ENCODE results near the gene OPN5.

Gene OPN5

GRCh38 chr6:47789553-47789952 lies 7.7 kb downstream of the OPN5 start:
- no peak for DNase-seq

- no peak for DNase-seq
Measured at GRCh38 chr6:47792216-47792733, 10.4 kb downstream of the OPN5 start.

DNA sequence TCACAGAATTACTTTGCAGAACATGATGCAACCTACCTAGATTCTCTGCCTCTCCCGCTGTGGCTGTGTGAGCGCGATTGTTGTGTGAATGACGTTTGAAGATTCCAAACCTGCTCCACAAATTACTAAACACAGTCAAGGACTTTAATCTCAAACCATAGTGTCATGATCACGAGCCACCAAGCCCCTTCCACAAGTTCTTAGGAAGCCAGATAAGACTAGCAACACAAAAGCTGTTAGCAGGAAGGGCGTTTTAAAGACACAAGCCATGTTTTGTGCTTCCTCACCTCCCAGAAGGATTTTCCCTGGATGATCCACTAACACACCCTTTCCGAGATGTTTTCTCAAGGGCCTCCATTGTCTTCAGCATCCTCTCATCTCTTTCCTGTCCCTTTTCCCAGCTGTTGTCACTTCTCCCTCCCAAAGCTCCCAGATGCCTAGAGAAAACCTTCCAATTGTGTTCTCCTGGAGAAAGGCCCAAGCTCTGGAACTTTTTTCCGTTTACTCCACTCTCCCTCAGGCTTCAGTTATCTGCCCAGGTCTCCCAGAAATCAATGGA lies 12.8 kb downstream of the OPN5 start:
- no peak for DNase-seq

DNA sequence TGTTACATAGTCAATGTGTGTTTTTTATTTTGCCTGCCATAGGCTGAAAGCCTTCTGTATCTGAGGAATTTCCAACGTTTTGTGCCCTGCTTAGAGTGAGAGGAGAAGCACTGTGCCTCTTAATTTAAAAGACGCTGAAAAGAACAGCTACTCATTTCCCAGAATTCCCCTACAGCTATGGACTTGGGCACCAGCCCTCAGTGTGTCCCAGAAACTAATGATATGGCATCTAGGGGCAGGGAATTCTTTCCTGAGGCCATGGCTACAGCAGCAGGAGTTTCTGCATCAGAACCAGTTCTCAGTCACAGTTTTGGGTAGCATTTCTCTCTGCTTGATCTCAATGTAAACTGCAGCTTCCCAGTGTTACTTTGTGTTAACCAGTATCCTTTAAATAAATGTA lies 20.2 kb downstream of the OPN5 start:
- no peak for DNase-seq

DNA sequence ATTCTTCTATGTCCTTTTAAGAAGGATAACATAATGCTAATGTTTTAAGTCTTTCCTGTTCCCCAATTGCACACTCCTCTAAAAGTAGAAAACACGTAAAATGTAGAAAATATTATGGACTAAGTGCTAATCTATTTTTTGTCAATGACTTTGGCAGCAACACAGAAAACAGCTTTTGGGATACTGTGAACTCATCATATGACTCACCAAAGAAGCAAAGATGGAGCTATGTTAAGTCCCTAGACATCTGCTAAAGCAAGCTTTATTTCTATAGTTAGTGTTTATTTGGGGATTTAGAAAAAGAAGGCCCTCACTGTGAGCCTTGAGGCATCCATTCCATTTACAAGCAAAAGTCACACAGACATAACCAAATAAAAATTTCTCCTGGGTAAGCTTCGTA lies 23.0 kb downstream of the OPN5 start:
- DNase-seq = no peak

GRCh38 chr6:47809873-47810272 lies 28.0 kb downstream of the OPN5 start:
- no peak for DNase-seq

DNA sequence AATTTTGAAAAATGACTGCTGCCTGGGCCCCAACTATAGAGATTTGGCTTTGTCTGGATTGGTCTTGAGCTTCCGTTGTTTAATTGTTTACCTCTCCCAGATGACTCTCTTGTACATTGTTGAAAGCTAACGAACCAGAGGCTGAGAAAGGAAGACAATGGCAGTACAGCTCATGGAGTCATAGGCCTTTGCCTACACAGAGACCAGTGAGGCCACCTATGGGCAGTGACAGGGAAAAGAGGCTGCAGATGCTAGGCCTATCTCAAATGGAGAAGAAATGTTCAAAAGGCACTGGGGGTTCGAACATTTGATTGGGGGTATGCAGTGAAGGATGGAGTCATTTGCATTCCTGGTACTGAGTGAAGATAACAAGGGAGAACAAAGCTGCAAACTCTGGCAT lies 29.1 kb downstream of the OPN5 start:
- DNase-seq = no peak

GRCh38 chr6:47811443-47811842 lies 29.6 kb downstream of the OPN5 start:
- DNase-seq = no peak

GRCh38 chr6:47817749-47818148 lies 35.9 kb downstream of the OPN5 start:
- no peak for DNase-seq

GRCh38 chr6:47819461-47819860 lies 37.6 kb downstream of the OPN5 start:
- no peak for DNase-seq

DNA sequence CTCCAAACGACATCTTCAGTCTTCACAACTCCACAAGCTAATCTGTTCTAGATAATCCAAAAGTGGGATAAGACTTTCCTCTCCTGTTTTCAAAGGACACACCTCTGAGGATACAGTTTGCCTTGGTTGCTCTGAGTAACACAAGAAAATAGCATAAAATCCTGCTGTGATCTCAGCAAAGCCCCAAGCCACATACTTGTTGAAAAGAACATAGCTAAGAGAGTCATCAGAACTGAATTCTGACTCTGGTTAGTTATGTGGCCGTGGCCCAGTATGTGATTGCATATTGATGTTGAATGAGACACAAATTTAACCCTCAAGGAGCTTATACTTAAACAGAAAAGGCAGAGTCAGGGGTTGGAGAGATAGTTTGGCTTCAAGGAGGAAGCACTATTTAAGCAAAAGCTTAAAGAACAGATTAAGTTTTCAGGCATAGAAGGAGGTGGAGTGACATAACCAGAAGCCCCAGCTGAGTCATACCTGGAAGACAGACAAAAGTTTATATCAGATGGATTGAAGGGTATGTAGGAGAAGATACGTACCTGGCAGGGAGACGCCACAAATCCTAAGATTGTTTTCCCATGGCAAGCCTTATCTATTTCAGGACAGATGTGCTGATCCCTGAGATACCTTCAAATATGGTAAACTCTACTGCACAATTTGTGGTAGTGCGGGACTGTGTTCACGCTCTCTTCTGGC lies 41.2 kb downstream of the OPN5 start:
- no peak for DNase-seq

GRCh38 chr6:47832386-47833100 lies 50.7 kb downstream of the OPN5 start:
- DNase-seq = no peak

- DNase-seq = no peak
Measured at GRCh38 chr6:47834196-47834595, 52.4 kb downstream of the OPN5 start.

DNA sequence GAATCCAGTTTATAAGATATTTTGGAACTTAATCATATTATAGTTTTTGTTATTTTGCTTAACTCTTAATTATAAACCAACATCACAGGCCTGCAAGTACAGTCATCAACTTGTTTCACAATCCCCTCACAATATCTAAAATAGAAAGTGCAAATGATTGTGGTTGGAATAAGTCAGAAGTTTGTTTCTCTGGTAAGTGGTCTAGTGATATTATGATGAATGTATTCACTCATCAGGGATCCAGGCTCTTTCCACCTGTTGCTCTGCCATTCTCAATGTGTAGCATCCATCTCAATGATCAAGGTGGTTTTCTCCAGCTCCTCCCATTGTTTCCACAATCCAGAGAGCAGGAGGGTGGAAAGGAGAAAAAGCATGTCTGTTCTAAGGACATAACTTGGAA lies 54.2 kb downstream of the OPN5 start:
- no peak for DNase-seq

GRCh38 chr6:47836639-47837038 lies 54.8 kb downstream of the OPN5 start:
- no peak for DNase-seq

- DNase-seq = no peak
Measured at GRCh38 chr6:47839645-47840044, 57.8 kb downstream of the OPN5 start.

GRCh38 chr6:47844881-47845280 lies 63.0 kb downstream of the OPN5 start:
- DNase-seq = no peak

DNA sequence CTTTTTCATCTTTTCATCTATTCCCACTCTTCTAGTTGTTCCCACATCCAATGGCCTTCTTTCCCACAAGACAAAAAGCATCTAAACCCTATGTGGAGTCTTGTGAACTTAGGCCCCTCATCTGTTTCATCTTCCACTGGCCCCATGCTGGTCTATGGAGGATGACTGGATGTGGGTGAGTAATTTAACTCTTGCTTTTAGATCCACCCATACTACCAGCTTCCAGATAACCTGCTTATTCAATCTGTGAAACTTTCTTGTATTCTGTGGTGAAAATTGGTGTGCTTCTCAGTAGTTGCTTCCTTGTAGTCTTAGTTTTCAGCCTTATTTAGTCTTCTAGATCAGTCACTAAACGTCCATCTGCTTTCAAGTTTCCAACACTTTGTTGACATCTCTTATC lies 64.9 kb downstream of the OPN5 start:
- no peak for DNase-seq

GRCh38 chr6:47851091-47851490 lies 69.3 kb downstream of the OPN5 start:
- no peak for DNase-seq

- DNase-seq = no peak
Measured at GRCh38 chr6:47852727-47853126, 70.9 kb downstream of the OPN5 start.

GRCh38 chr6:47853766-47854165 lies 71.9 kb downstream of the OPN5 start:
- no peak for DNase-seq

DNA sequence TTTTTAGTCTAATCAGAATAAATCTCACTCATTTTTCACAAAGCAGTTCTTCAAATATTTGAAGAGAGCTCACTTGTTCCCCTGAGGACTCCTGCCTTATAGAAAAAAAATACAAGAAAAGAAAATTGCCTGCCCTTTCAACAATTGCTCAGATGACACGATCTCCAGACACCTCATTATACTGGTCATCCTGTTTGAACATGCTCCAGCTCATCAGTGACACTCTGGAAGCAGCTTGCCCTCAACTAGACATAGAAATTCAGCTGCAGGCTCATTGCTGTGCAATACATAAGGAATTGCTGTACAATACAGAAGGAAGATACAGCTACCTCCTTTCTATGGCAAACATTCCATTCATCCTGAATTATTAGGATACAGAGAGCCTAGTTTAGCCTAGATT lies 73.1 kb downstream of the OPN5 start:
- DNase-seq = no peak

GRCh38 chr6:47859175-47859574 lies 77.3 kb downstream of the OPN5 start:
- no peak for DNase-seq

- DNase-seq = no peak
Measured at GRCh38 chr6:47862731-47863130, 80.9 kb downstream of the OPN5 start.

All from DMS 273 treated with DMSO at 0.1 percent for 48 hours (cell line).